ENCODE measurements around the gene CCDC88B.

DNA sequence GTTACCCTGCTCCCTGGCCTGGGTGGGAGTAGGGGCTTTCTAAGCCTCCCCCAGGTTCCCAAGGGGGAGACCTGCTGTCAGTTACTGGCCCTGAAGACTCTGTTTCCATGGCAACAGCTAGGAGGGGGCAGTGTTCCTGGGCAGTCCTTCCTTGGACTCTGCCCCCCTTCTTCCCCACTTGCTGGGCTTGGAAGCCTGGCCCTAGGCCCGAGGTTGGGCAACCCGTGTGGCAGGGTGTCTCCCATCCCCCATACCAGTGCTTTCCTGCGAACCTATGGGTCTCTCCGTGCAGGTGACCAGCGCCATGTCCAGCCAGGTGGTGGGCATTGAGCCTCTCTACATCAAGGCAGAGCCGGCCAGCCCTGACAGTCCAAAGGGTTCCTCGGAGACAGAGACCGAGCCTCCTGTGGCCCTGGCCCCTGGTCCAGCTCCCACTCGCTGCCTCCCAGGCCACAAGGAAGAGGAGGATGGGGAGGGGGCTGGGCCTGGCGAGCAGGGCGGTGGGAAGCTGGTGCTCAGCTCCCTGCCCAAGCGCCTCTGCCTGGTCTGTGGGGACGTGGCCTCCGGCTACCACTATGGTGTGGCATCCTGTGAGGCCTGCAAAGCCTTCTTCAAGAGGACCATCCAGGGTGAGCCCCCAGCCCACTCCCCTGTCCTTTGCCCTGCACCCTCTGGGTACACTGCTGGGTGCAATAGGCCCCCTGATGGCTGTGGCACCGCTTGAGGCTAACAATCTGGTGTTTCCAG, 33.0 kb upstream of the CCDC88B start:
- TF ChIP-seq, protein P1, sequence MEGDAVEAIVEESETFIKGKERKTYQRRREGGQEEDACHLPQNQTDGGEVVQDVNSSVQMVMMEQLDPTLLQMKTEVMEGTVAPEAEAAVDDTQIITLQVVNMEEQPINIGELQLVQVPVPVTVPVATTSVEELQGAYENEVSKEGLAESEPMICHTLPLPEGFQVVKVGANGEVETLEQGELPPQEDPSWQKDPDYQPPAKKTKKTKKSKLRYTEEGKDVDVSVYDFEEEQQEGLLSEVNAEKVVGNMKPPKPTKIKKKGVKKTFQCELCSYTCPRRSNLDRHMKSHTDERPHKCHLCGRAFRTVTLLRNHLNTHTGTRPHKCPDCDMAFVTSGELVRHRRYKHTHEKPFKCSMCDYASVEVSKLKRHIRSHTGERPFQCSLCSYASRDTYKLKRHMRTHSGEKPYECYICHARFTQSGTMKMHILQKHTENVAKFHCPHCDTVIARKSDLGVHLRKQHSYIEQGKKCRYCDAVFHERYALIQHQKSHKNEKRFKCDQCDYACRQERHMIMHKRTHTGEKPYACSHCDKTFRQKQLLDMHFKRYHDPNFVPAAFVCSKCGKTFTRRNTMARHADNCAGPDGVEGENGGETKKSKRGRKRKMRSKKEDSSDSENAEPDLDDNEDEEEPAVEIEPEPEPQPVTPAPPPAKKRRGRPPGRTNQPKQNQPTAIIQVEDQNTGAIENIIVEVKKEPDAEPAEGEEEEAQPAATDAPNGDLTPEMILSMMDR (IDR thresholded peaks at IDR 0.05 in 4 of 5, conservative IDR thresholded peaks at IDR 0.05 in 1 of 5): no peak
- TF ChIP-seq POLR2A (IDR thresholded peaks at IDR 0.05): no peak
